GM12864 (cell line): ENCODE data around the gene NECTIN4.

Experiments
- DNase-seq: peaks from one replicate; pipeline ENCODE4 v3.0.0-alpha.2; 2011; ENCODE audit warnings: low read depth
- H3K4me3 ChIP-seq: 2 replicates; pipeline ENCODE4 v1.5.1; 2011; ENCODE audit warnings: mild to moderate bottlenecking, low read depth, low read length, control low read depth
- TF ChIP-seq, protein P1 (sequence below): IDR thresholded peaks from 2 replicates; pipeline ENCODE4 v1.5.1; 2011; ENCODE audit warnings: low read depth, mild to moderate bottlenecking, moderate library complexity, low read length, control low read depth, inconsistent platforms; ENCODE audit errors: missing control alignments

Gene NECTIN4

DNA sequence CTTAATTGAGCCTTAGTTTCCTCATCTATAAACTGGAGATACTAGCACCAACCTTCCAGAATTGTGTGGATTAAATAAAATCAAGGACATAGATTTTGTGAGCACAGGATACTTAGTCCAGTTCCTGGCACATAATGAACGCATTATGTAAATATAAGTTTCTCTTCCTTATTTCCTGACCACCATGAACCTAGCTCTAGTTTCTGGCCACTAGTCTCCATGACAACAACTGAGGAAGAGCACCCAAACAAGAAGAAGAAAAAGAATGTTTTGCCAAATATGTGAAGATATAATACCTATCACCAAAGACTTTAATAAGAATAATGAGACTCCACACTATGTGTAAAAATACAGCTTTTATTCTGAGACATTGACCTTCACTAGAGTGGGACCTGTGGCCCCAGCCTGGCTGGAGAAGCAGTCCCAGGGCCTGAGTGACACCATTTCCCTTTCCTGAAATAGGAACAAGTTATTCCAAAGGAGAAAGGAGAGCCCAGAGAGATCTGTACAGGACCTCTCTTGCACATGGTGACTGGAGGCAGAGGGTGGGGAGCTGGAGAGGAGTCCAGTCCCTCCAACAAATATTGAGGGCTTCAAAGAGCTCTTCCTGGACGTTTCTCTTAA lies 42.6 kb downstream of the NECTIN4 start:
- peak overlapping the region; percentile 70 for H3K4me3 ChIP-seq
- peak; percentile 82 for DNase-seq
- TF ChIP-seq, protein P1, sequence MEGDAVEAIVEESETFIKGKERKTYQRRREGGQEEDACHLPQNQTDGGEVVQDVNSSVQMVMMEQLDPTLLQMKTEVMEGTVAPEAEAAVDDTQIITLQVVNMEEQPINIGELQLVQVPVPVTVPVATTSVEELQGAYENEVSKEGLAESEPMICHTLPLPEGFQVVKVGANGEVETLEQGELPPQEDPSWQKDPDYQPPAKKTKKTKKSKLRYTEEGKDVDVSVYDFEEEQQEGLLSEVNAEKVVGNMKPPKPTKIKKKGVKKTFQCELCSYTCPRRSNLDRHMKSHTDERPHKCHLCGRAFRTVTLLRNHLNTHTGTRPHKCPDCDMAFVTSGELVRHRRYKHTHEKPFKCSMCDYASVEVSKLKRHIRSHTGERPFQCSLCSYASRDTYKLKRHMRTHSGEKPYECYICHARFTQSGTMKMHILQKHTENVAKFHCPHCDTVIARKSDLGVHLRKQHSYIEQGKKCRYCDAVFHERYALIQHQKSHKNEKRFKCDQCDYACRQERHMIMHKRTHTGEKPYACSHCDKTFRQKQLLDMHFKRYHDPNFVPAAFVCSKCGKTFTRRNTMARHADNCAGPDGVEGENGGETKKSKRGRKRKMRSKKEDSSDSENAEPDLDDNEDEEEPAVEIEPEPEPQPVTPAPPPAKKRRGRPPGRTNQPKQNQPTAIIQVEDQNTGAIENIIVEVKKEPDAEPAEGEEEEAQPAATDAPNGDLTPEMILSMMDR, result no peak

DNA sequence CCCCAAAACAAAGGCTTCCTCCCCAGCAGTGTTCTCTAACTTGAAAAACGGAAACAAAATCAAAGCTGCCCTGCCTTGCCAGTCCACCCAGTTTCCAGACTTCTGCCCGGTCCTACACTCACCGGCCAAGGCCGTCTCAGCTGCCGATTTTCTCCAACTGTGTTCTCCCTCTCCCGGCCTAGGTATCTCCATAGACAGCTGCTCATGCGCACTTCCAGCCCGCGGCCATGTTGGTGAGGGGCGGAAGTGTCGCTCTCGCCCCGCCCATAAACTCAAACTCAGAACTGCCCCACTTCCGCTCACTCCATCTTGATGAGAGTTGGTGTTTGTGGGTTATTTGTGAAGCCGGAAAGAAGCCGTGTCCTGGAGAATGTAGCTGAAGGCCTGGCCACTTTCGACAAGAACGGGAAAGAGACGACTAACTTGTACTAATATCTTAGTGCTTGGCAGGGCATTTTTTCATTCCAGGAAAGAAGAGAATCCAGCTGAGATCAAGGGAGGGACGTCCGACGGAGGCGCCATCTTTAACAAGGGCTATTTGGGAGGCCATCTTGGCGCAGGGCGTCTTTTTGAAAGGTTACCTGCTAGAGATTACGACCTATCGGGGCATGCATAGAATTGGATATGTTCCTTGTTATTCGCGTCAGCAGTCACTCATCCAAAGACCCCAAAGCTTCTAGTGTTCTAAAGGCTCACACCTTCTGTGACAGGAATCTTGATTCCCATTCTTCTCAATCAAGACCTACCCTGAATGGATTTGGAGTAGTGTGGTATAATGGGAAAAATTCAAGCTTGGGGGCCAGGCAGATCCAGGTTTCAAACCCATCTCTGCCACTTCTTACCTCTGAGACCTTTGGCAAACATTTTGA lies 43.4 kb downstream of the NECTIN4 start, which contains the start of gene USF1:
Gene USF1, minus strand, starts transcription at position 242 of the 869 bp plus-strand sequence. CDS start 2,702 bp downstream, outside the sequence.
- TF ChIP-seq, protein P1, result no peak
- peak within 1 kb of the TSS; percentile 70 for H3K4me3 ChIP-seq
- peak; percentile 88 for DNase-seq

DNA sequence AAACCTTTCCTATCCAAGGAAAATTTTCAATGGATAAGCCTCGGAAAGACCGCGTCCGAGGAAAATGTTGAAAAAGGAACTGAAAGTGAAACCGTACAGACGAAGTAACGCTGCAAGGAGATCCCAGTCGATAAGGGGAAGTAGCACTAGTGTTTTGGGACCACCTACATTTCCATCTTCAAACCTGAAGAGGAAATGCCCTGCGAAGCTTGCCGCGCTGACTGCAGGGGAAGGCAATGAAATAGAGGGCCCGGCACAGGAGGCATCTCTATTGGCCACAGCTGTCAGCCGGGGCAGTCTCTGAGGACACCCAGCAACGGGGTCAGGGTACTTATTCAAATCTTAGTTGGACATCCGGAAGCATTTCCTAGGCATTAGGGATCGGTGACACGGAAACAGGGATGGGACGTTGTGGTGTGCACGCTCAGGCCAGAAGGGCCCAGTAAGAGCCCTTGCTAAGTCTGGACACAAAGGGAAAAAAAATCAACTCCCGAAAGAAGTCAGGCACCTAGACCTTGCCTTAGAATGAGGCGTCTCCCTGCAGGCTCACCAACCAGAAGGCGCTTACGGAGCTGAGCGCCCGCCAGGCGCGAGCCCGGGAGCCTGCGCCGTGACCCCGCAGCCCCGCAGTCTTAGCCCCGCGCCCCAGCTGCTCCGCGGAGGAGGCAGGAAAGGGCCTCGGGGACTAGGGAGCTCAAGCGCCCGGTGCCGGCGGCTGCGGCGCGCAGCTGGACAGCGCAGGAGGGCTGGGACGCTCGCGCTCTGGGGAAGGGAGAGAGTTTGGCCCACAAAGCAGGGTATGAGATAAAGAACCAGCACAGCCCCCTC lies 44.2 kb downstream of the NECTIN4 start:
- DNase-seq, result peak; percentile 84
- H3K4me3 ChIP-seq, result peak overlapping the region; percentile 70
- TF ChIP-seq, protein P1, result no peak

DNA sequence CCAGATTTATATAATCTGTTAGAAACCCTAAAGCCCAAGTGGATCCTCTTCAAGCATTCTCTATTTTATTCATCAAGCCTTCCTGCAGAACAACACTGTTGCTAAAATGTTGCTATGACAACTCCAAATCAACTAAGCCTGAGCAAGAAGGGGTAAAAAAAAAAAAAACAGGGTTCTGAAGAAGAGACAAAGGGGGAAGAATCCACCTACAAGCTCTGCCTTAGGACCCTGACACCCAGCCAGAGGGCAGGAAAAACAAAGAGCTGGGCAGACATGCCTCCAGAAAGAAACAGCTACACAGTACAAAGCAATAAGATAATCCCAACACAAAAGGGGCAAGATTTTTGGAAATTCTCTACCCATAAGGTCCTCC lies 44.8 kb downstream of the NECTIN4 start:
- peak overlapping the region; percentile 70 for H3K4me3 ChIP-seq
- no peak for DNase-seq
- TF ChIP-seq, protein P1, result no peak

DNA sequence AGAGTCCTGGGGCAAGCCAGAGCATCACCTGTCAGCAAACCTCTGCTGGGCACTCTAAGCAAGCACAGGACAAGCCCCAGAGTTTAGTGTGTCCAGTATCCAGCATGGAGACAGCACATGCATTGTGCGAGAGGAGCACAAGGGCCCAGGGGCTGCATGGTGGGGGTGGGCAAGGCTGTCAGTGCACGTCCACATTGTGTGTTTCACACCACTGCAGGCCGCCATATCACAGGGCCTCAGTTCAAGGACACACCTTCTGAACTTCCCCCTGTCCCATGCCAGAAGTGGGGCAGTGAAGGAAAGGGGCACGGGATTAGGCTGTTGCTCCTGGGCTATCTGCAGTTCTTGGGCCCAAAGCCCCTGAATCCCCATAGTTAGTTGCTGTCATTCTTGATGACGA lies 49.8 kb downstream of the NECTIN4 start:
- no peak overlapping the region; the same call in 1 of the 2 replicates for H3K4me3 ChIP-seq
- DNase-seq, result no peak

DNA sequence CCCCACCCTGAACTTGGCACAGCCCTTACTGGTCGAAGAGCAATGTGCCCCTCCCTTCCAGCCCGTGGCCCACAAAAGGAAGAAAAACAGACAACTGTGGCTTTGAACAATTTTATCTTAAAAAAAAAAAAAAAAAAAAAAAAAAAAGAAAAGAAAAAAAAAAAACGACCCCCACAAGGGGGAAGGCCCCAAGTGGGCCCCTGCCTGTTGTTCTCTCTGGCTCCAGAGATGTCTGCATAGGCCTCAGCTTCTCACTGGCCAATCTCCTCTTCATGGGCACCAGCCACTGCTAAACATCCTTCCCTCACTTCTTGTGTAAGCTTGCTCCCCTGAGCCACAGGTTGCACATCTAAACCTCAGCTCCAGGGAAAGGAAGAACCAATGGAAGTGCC lies 50.2 kb downstream of the NECTIN4 start:
- TF ChIP-seq, protein P1, result no peak
- no peak for DNase-seq
- H3K4me3 ChIP-seq, result peak overlapping the region; percentile 83

More for the DNA sequence above, 49.8 kb downstream of the NECTIN4 start:
- TF ChIP-seq, protein P1, result no peak
